Mucosa of rectum (tissue), 2 donors: ENCODE data around the gene HYOU1.
A peak's percentile ranks its signal among the peaks of the same experiment; 100 is the strongest.

Experiments used
- H3K27ac ChIP-seq, 2 donors: one replicate each; pipeline ENCODE4 v1.7.0; 2013; ENCODE audit warnings: inconsistent platforms in 2 of 2, low read depth in 2 of 2, low read length in 2 of 2
- H3K27me3 ChIP-seq, 2 donors: one replicate each; pipeline ENCODE4 v1.7.0; 2013; ENCODE audit warnings: low read length in 2 of 2; ENCODE audit not compliant: control insufficient read depth in 2 of 2, insufficient read depth in 2 of 2
- H3K36me3 ChIP-seq, 2 donors: one replicate each; pipeline ENCODE4 v1.7.0; 2013; ENCODE audit warnings: low read length in 2 of 2; ENCODE audit not compliant: control insufficient read depth in 2 of 2, insufficient read depth in 2 of 2
- H3K4me1 ChIP-seq, 2 donors: one replicate each; pipeline ENCODE4 v1.7.0; 2013; ENCODE audit warnings: low read length in 2 of 2, mild to moderate bottlenecking in 1 of 2; ENCODE audit not compliant: control insufficient read depth in 2 of 2, insufficient read depth in 2 of 2
- H3K4me3 ChIP-seq, 2 donors: one replicate each; pipeline ENCODE4 v1.7.0; 2013; ENCODE audit warnings: low read length in 2 of 2
- H3K9ac ChIP-seq, 2 donors: one replicate each; pipeline ENCODE4 v1.7.0; 2013; ENCODE audit warnings: low read length in 2 of 2, low read depth in 1 of 2, mild to moderate bottlenecking in 1 of 2
- H3K9me3 ChIP-seq, 2 donors: one replicate each; pipeline ENCODE4 v1.7.0; 2013; ENCODE audit warnings: low read length in 2 of 2; ENCODE audit not compliant: control insufficient read depth in 2 of 2
- donor health status: healthy.
- donor health status: Normal muscosa, but diverticular disease.

The HYOU1 gene

DNA sequence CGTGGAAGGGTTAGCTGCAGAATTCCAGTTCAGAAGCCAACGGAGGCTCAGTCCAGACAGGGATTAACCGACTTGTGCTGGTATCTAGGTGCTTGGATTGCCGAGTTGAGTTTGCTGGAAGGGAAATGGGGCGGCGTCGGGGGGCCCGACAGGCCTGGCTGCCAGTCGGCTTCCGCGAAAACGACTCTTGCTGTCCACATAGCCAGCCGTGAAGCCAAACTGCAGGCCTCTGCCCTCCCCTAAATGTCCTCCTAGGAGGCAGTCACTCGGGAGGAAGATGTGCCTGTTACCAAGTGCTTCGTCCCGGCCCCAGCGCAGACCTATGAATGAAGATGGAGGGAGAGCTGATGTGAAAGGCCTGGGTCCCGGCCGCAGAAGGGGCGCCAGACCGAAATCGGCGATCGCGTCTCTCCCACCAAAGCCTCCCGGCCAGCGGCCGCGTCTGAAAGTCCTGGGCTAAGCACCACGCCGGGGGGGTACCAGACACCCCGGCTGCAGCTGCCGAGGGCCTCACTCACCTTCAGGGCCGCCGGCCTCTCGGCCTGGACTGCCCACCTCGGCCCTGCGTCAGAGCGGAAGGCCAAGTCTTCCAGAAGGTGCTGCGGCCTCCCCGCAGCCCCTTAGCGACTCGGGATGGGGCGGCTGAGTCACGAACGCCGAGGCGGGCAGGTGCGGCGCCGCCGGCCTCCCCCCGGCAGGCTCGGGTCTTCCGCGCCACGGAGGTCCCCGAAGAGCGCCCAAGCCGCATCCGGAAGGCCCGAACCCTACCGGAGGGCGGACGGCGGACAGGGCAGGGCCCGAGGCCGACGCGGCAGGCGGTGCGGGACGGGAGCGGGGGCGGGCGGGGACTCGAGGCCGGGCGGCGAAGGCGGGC is 37.2 kb upstream of the HYOU1 start:
- H3K4me3 ChIP-seq, result peak overlapping the region; percentile 85 to 90
- H3K4me1 ChIP-seq, result peaks cover 17 to 18% of the 10 kb centered on the region in 2 donors
- H3K27ac ChIP-seq, result peak overlapping the region; percentile 86 to 90
- H3K36me3 ChIP-seq, result peaks cover 11 to 29% of the 10 kb centered on the region in 2 donors
- H3K27me3 ChIP-seq, result no peaks in the 10 kb centered on the region
- no peaks in the 10 kb centered on the region for H3K9me3 ChIP-seq
- peak overlapping the region; percentile 66 to 84 for H3K9ac ChIP-seq

- Histone ChIP-seq H3K4me3 (peak overlapping the region; percentile 85 to 90), H3K27ac (peak overlapping the region in 1 of 2 donors; percentile 90), H3K36me3 (peaks cover 13 to 27% of the 10 kb centered on the region in 2 donors), H3K9me3 (no peaks in the 10 kb centered on the region), H3K4me1 (peaks cover 17 to 18% of the 10 kb centered on the region in 2 donors), H3K27me3 (no peaks in the 10 kb centered on the region), H3K9ac (peak overlapping the region; percentile 66 to 84)
Observed at GRCh38 chr11:119092880-119093842, 36.2 kb upstream of the HYOU1 start.

DNA sequence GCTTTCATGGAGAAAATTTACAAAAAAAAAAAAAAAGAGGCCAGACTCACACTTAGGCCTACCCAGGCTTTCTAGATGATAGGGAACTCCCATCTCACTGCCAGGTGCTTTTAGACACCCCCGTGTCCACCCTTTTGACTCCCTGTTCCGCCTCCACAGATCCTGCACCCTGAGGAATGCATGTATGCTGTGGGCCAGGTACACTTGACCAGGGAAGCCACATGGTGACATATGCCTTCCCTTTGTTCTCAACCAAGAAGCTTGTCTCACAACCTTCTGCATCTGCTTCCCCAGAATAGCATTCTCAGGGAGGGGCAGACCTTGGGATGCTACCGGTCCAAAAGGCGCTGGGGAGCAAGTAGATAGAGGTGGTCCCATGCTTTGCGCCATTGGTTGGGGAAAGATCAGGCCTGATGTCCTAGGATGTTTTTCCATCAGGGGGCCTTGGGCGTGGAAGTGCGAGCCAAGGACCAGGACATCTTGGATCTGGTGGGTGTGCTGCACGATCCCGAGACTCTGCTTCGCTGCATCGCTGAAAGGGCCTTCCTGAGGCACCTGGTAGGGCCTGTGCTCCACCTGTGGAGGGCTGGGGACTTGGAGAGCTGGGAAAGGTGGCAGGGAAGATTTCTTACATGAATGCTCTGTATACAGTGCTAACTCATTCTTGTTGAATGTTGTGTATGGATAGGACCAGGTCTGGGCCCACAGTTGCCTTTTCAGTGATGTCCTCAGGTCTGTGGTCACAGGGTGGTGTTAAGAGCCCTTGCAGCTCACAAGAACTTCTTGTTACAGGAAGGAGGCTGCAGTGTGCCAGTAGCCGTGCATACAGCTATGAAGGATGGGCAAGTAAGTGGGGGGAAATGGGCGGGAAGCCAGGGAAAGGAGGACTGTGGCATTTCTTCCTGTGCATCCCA is 35.2 kb upstream of the HYOU1 start:
- no peaks in the 10 kb centered on the region for H3K27me3 ChIP-seq
- H3K9ac ChIP-seq, result no peak overlapping the region
- H3K4me3 ChIP-seq, result peak overlapping the region in 1 of 2 donors; percentile 85
- peaks cover 5 to 18% of the 10 kb centered on the region in 2 donors for H3K36me3 ChIP-seq
- H3K4me1 ChIP-seq, result peaks cover 17 to 20% of the 10 kb centered on the region in 2 donors
- H3K9me3 ChIP-seq, result no peaks in the 10 kb centered on the region
- no peak overlapping the region for H3K27ac ChIP-seq

DNA sequence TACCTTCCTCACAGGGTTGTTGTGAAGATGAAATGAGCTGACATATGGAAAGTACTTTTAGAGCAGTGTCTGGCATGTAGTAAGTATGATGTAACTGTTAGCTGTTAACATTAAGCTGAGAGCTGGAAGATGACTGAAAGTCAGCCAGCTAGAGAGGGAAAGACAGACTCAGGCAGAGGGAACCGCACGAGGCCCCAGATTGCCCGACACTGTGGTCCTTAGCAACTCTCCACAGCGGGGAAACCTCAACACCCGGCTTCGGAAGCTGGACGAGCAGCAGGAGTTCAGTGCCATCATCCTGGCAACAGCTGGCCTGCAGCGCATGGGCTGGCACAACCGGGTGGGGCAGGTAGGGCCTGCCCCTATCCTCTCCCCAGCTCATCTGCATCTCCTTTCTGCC is 34.2 kb upstream of the HYOU1 start:
- Histone ChIP-seq H3K9ac (no peak overlapping the region), H3K27ac (no peak overlapping the region), H3K4me3 (no peak overlapping the region), H3K36me3 (peaks cover 2 to 7% of the 10 kb centered on the region in 2 donors), H3K4me1 (peaks cover 17 to 20% of the 10 kb centered on the region in 2 donors), H3K9me3 (no peaks in the 10 kb centered on the region), H3K27me3 (no peaks in the 10 kb centered on the region)

GRCh38 chr11:119089319-119089718 is 32.3 kb upstream of the HYOU1 start:
- Histone ChIP-seq H3K4me1 (peaks cover 22 to 30% of the 10 kb centered on the region in 2 donors), H3K9me3 (no peaks in the 10 kb centered on the region), H3K9ac (no peak overlapping the region), H3K27me3 (no peaks in the 10 kb centered on the region), H3K4me3 (no peak overlapping the region), H3K27ac (no peak overlapping the region), H3K36me3 (peaks cover 2 to 7% of the 10 kb centered on the region in 2 donors)

GRCh38 chr11:119088406-119088805 is 31.4 kb upstream of the HYOU1 start:
- H3K9ac ChIP-seq, result no peak overlapping the region
- peaks cover 16 to 22% of the 10 kb centered on the region in 2 donors for H3K4me1 ChIP-seq
- no peak overlapping the region for H3K27ac ChIP-seq
- H3K36me3 ChIP-seq, result peaks cover 2 to 7% of the 10 kb centered on the region in 2 donors
- no peaks in the 10 kb centered on the region for H3K27me3 ChIP-seq
- no peak overlapping the region for H3K4me3 ChIP-seq
- no peaks in the 10 kb centered on the region for H3K9me3 ChIP-seq

DNA sequence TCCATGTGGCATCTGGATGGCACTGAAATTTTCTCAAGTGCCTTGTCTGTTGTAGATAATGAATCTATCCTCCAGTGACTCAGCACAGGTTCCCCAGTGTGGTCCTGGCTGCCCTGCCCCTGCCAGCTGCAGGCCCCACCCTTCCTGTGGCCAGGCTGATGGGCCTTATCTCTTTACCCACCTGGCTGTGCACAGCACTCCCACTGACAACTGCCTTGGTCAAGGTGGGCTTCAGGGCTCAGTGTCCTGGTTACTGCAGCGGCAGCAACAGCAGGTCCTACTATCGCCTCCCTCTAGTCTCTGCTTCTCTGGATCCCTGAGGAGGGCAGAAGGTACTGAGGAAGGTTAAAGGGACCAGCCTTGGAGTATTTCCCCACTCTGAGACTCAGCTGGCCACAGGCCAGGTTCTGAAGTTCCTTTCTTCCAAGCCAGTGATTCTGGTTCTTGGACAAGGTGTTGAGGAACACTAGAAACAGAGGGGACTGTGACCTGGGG is 30.8 kb upstream of the HYOU1 start:
- Histone ChIP-seq H3K4me1 (peaks cover 10 to 16% of the 10 kb centered on the region in 2 donors), H3K27me3 (no peaks in the 10 kb centered on the region), H3K9ac (no peak overlapping the region), H3K9me3 (no peaks in the 10 kb centered on the region), H3K4me3 (no peak overlapping the region), H3K27ac (no peak overlapping the region), H3K36me3 (peaks cover 2 to 7% of the 10 kb centered on the region in 2 donors)

DNA sequence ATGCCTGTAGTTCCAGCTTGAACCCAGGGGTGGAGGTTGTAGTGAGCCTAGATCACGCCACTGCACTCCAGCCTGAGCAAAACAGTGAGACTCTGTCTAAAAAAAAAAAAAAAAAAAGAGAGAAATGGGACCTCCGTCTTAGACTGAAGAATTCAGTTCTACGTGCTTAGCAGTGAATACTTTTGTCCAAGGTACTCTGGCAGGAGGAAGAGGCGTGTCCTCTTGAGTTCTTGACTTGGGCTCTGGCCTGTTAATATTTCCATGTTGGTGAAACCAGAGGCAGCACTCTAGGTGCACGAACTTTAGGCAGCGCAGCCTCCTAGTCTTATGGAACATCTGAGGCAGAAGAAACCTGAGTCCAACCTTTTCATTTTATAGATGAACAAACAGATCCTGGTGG is 30.1 kb upstream of the HYOU1 start:
- no peaks in the 10 kb centered on the region for H3K27me3 ChIP-seq
- no peak overlapping the region for H3K9ac ChIP-seq
- no peaks in the 10 kb centered on the region for H3K9me3 ChIP-seq
- H3K4me1 ChIP-seq, result peaks cover 8 to 13% of the 10 kb centered on the region in 2 donors
- peaks cover 6 to 9% of the 10 kb centered on the region in 2 donors for H3K36me3 ChIP-seq
- no peak overlapping the region for H3K4me3 ChIP-seq
- H3K27ac ChIP-seq, result no peak overlapping the region

- H3K36me3 ChIP-seq, result peaks cover 16 to 22% of the 10 kb centered on the region in 2 donors
- H3K9me3 ChIP-seq, result no peaks in the 10 kb centered on the region
- no peaks in the 10 kb centered on the region for H3K27me3 ChIP-seq
- H3K4me3 ChIP-seq, result peak overlapping the region; percentile 86 to 97
- peak overlapping the region; percentile 83 to 93 for H3K27ac ChIP-seq
- H3K9ac ChIP-seq, result peak overlapping the region; percentile 81 to 94
- H3K4me1 ChIP-seq, result peaks cover 8 to 13% of the 10 kb centered on the region in 2 donors
Observed at GRCh38 chr11:119085437-119085847, 28.4 kb upstream of the HYOU1 start.
